Activated T-helper 1 cell treated with anti-CD3 and anti-CD28 coated beads, Interleukin-12 subunit alpha, Interleukin-12 subunit beta, Interleukin-2, Interleukin-4 antibody, amounts not matched to agents 30 ng/mL and 10 ng/mL and 1 ng/mL, durations not matched to agents 14 hours and 24 hours and 36 hours (primary cell): Measurements from ENCODE around the gene MYO1H. TPM values are rescaled to one million over a fixed set of nuclear protein-coding genes. Genes with fewer than 3 reads are reported as not detected.
"Not testable (repeated sequence)": the region's sequence is repeated elsewhere in the genome, so short reads cannot be mapped to it uniquely, and the experiment has no call there.

Source experiments
- DNase-seq: peaks from one replicate; pipeline ENCODE4 v3.0.0; 2021; ENCODE audit warnings: low spot score
- H3K27ac Mint-ChIP-seq: one replicate; pipeline ENCODE4 v1.8.0; 2021; ENCODE audit warnings: mild to moderate bottlenecking, mixed read lengths
- H3K27me3 Mint-ChIP-seq: one replicate; pipeline ENCODE4 v1.8.0; 2022; ENCODE audit warnings: mild to moderate bottlenecking, moderate library complexity, mixed read lengths; ENCODE audit not compliant: insufficient read depth
- H3K36me3 Mint-ChIP-seq: one replicate; pipeline ENCODE4 v1.8.0; 2021; ENCODE audit warnings: low read depth, mixed read lengths
- H3K4me1 Mint-ChIP-seq: one replicate; pipeline ENCODE4 v1.8.0; 2021; ENCODE audit warnings: low read depth, mixed read lengths
- H3K4me3 Mint-ChIP-seq: one replicate; pipeline ENCODE4 v1.8.0; 2021; ENCODE audit warnings: mild to moderate bottlenecking, moderate library complexity, mixed read lengths
- H3K9me3 Mint-ChIP-seq: one replicate; pipeline ENCODE4 v1.8.0; 2021; ENCODE audit warnings: mixed read lengths
- intact Hi-C: fragments of 100-400 bp; cut with micrococcal nuclease; formaldehyde crosslinking; loops from one replicate; pipeline ENCODE4 v1.15.1; 2024
- total RNA-seq: library from RNA; stranded (reverse); gene quantifications from 2 replicates; pipeline ENCODE4 v1.2.3, GENCODE V29; 2022

MYO1H gene
- total RNA-seq, 1 donor from 2014 or later, result not detected

DNA sequence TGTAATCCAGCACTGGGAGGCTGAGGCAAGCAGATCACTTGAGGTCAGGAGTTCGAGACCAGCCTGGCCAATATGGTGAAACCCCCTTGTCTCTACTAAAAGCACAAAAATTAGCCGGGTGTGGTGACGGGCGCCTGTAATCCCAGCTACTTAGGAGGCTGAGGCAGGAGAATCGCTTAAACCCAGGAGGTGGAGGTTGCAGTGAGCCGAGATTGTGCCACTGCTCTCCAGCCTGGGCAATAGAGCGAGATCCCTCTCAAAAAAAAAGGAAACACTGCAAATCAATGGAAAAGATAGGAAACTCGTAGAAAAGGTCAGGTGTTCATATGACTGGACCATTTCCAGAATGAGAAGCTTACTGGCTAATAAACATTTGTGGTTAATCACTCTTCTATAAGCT is 26.4 kb upstream of the MYO1H start:
- DNase-seq, H3K4me1 Mint-ChIP-seq, H3K27ac Mint-ChIP-seq, H3K36me3 Mint-ChIP-seq, H3K9me3 Mint-ChIP-seq, H3K4me3 Mint-ChIP-seq, intact Hi-C loops: not testable (repeated sequence)
- peaks cover 24% of the 10 kb centered on the region for H3K27me3 Mint-ChIP-seq

DNA sequence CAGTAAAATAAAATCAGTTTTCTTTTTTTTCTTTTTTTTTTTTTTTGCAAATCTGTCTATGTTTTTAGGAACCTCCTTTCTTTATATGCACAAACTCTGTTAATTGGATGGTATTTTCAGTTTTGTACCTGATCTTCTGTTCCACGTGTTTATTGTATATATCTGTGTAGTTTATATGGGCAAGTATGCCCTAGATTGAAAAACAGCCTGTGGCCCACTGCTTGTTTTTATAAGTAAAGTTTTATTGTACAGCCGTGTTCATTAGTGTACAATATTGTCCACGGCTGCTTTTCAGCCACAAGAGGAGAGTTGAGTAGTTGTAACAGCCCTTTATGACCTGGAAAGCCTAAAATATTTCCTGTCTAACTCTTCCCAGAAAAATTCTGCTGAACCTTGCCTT is 18.7 kb upstream of the MYO1H start:
- Mint-ChIP-seq H3K4me1 (no peaks in the 10 kb centered on the region), H3K36me3 (no peaks in the 10 kb centered on the region), H3K9me3 (no peaks in the 10 kb centered on the region), H3K4me3 (no peak overlapping the region), H3K27ac (no peak overlapping the region), H3K27me3 (no peaks in the 10 kb centered on the region)
- intact Hi-C loops, result no loop called here
- DNase-seq, result no peak

DNA sequence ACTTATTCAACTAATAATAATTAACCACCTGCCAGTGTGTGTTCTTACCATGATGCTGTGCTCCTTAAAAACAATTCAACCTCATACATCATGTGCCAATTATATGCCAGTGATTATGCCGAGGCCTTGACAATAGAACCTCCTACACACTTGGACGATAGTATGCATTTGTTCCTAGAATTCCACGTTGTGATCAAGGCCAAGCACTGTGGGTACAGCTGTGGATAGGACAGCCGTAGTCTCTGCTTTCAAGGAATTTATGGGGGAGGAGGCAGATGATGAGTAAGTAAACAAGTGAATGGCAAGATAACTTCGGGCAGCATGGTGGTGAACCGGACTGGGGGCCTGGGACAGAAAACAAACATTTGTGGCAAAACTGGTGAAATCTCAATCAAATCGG is 18.0 kb upstream of the MYO1H start:
- no peak overlapping the region for H3K27ac Mint-ChIP-seq
- H3K27me3 Mint-ChIP-seq, result no peaks in the 10 kb centered on the region
- no peaks in the 10 kb centered on the region for H3K4me1 Mint-ChIP-seq
- H3K9me3 Mint-ChIP-seq, result no peaks in the 10 kb centered on the region
- no peak overlapping the region for H3K4me3 Mint-ChIP-seq
- intact Hi-C loops, result no loop called here
- DNase-seq, result no peak
- H3K36me3 Mint-ChIP-seq, result no peaks in the 10 kb centered on the region

DNA sequence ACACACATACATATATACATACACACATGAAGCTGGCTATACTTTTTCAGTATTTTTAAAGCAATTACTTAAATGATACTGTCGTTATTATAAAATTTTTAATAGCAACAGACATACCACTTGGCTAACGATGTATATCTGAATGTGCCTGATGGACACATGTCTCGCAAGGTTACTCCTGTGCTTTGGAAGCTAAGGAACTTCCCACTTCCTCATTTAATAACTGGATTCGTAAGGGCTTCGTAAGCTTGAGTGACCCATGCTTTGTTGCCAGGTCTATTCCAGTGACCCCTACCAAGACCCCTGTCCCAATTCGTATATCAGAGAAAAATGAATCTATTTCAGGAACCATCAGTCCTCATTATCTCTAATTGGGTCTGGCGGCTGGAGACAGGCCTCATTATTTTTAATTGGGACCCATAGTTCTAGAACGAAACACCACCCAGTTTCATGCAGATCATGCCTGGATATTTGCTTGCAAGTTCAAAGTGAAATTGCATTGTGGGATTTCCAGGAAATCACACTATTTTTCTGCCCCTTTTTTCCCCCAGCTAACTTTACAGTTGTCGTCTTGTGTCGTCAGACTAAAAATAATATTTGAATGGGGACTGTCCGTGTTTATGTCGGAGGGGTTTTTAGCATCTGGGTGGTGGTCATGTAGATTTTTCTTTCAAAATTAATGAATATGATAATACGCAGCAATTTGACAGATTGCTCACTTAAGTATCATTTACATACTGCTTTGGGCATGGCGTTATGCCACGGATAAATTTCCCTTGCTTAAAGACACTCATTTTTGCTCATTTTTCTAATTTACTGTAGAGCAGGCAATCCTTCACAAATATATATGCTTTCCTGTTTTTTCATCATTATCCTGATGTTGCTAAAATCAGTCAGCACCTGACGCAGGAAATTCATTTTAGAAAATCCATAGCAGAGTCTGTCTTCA is 17.1 kb upstream of the MYO1H start:
- intact Hi-C loops, result no loop called here
- no peak for DNase-seq

DNA sequence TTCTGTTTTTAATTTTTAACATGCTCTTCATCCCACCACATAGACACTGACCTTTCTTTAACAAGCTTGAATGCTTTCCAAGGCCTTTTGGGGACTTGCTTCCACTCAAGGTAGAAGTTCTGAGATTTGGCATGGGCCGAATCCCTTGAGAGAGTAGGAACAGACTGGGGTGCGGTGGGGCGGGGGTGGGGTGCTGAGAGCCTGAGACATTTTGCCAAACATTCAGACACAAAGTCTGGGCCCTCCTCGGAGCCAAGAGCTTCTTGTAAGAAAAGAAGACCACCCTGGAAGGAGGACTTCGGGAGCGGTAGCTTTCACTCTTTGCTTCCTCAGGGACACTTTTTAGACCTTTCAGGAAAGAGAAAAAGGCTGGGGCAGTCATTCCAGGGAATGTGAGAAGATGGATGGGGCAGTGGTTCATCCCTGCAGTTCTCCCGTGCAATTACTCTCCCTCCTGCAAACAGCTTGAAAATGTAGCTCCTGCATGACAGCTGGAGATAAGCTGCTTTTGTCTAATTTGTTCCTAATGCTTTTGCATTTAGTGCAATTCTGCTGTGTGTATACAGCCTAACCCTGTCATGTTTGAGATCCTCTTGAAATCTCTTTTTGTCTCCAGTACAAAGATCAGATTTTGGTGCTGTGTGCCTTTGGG is 16.3 kb upstream of the MYO1H start:
- intact Hi-C loops, result no loop called here
- no peak overlapping the region for H3K27ac Mint-ChIP-seq
- peaks cover 2% of the 10 kb centered on the region for H3K27me3 Mint-ChIP-seq
- no peak for DNase-seq
- H3K36me3 Mint-ChIP-seq, result no peaks in the 10 kb centered on the region
- H3K9me3 Mint-ChIP-seq, result no peaks in the 10 kb centered on the region
- H3K4me3 Mint-ChIP-seq, result no peak overlapping the region
- H3K4me1 Mint-ChIP-seq, result no peaks in the 10 kb centered on the region

More for the DNA sequence above, 17.1 kb upstream of the MYO1H start:
- Mint-ChIP-seq H3K9me3 (no peaks in the 10 kb centered on the region), H3K4me3 (no peak overlapping the region), H3K4me1 (no peaks in the 10 kb centered on the region), H3K36me3 (no peaks in the 10 kb centered on the region), H3K27ac (no peak overlapping the region), H3K27me3 (peaks cover 2% of the 10 kb centered on the region)

GRCh38 chr12:109334887-109335286 is 12.8 kb upstream of the MYO1H start:
- Mint-ChIP-seq H3K27ac (no peak overlapping the region), H3K36me3 (no peaks in the 10 kb centered on the region), H3K9me3 (no peaks in the 10 kb centered on the region), H3K4me1 (no peaks in the 10 kb centered on the region), H3K27me3 (peaks cover 6% of the 10 kb centered on the region), H3K4me3 (no peak overlapping the region)
- intact Hi-C loops, result no loop called here
- no peak for DNase-seq

DNA sequence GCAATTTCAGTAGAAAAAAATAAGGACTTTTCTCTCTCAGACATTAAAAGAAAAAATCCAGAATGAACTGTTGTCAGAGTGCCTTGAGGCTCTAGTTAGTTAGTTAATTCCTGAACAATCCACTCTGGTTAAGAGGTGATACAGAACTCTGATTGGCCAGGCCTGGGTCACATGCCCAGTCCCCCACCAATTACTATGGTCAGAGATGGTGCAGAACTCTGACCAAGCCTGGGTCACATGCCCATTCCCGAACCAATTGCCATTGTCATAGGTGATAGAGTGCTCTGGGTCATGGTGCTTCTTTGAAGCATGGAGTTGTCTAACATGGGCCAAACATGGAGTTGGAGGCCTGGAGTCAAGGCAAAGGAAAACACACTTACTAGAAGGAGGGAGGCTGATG is 11.1 kb upstream of the MYO1H start:
- no peak overlapping the region for H3K27ac Mint-ChIP-seq
- H3K36me3 Mint-ChIP-seq, result no peaks in the 10 kb centered on the region
- no peak overlapping the region for H3K4me3 Mint-ChIP-seq
- intact Hi-C loops, result no loop called here
- no peak for DNase-seq
- peaks cover 6% of the 10 kb centered on the region for H3K27me3 Mint-ChIP-seq
- no peaks in the 10 kb centered on the region for H3K9me3 Mint-ChIP-seq
- H3K4me1 Mint-ChIP-seq, result no peaks in the 10 kb centered on the region

- H3K27ac Mint-ChIP-seq, result no peak overlapping the region
- no peaks in the 10 kb centered on the region for H3K36me3 Mint-ChIP-seq
- no peaks in the 10 kb centered on the region for H3K9me3 Mint-ChIP-seq
- intact Hi-C loops, result no loop called here
- H3K27me3 Mint-ChIP-seq, result peaks cover 21% of the 10 kb centered on the region
- H3K4me1 Mint-ChIP-seq, result no peaks in the 10 kb centered on the region
- no peak for DNase-seq
- H3K4me3 Mint-ChIP-seq, result no peak overlapping the region
These were observed 4.0 kb upstream of the MYO1H start for GRCh38 chr12:109343677-109344076.

DNA sequence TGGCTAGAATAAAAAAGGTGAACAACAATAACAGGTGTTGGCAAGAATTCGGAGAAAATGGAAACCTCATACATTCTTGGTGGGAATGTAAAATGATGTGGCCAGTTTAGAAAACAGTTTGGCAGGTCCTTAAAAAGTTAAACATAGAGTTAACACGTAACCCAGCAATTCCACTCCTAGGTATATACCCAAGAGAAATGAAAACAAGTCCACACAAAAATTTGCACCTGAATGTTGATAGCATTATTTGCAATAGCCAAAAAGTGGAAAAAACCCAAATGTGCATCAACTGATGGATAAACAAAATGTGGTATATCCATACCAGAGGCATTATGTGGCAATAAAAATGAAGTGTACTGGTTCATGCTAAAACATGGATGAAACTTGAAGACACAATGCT is 2.3 kb upstream of the MYO1H start:
- DNase-seq, result no peak
- Mint-ChIP-seq H3K27me3 (peaks cover 21% of the 10 kb centered on the region), H3K4me3 (no peak overlapping the region), H3K27ac (no peak overlapping the region), H3K9me3 (no peaks in the 10 kb centered on the region), H3K36me3 (no peaks in the 10 kb centered on the region), H3K4me1 (no peaks in the 10 kb centered on the region)
- intact Hi-C loops, result no loop called here

DNA sequence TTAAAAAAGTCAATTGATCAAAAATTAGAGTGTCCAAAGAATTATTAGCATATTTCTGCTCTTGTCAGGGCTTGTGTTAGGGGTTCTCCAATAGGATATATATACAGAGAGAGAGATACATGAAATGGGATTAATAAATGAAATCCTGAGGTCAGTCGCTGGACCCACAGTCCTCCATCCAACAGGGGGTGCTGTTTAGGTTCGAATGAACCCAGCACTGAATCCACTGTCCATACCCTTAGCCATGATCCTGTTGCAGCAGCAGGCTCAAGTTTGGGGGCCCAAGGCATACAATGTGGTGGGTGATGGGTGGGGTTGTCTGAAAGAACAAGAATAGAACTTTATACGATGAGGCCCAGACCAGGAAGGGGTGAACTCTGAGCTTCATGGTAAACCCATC is 780 bp upstream of the MYO1H start:
- DNase-seq, result no peak
- no peak overlapping the region for H3K27ac Mint-ChIP-seq
- no peaks in the 10 kb centered on the region for H3K9me3 Mint-ChIP-seq
- no peak overlapping the region for H3K4me3 Mint-ChIP-seq
- no peaks in the 10 kb centered on the region for H3K4me1 Mint-ChIP-seq
- intact Hi-C loops, result no loop called here
- H3K36me3 Mint-ChIP-seq, result no peaks in the 10 kb centered on the region
- H3K27me3 Mint-ChIP-seq, result peaks cover 21% of the 10 kb centered on the region

- Mint-ChIP-seq H3K4me3 (no peak overlapping the region), H3K36me3 (no peaks in the 10 kb centered on the region), H3K27ac (no peak overlapping the region), H3K4me1 (no peaks in the 10 kb centered on the region), H3K27me3 (peaks cover 26% of the 10 kb centered on the region), H3K9me3 (no peaks in the 10 kb centered on the region)
- intact Hi-C loops, result no loop called here
- no peak for DNase-seq
These were observed 4.5 kb downstream of the MYO1H start for GRCh38 chr12:109352184-109352583.

- Mint-ChIP-seq H3K27me3 (peaks cover 31% of the 10 kb centered on the region), H3K36me3 (no peaks in the 10 kb centered on the region), H3K4me3 (no peak overlapping the region), H3K27ac (no peak overlapping the region), H3K4me1 (peaks cover 14% of the 10 kb centered on the region), H3K9me3 (no peaks in the 10 kb centered on the region)
- DNase-seq, result no peak
- intact Hi-C loops, result no loop called here
These were observed 8.9 kb downstream of the MYO1H start for GRCh38 chr12:109356577-109356976.

DNA sequence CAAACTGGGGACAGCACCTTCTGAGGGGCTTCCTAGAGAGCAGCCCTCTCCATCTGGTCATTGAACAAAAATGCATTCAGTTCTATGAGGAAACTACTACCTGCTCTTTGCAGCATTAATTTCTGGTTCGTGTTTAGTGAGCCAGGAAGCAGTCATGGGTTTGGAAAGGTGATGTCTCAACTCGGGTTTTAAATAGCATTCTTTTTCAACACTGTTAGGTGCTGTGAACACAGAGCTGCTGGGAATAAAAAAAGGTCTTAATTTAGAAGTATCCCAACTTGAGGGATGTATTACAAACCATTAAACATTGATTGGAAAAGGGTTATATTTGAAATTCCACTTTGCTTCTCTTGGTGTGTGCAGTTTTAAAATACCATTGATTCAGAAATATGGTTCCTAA is 9.3 kb downstream of the MYO1H start:
- Mint-ChIP-seq H3K36me3 (no peaks in the 10 kb centered on the region), H3K27me3 (peaks cover 34% of the 10 kb centered on the region), H3K27ac (no peak overlapping the region), H3K9me3 (no peaks in the 10 kb centered on the region), H3K4me3 (no peak overlapping the region), H3K4me1 (peaks cover 14% of the 10 kb centered on the region)
- no peak for DNase-seq
- intact Hi-C loops, result no loop called here
